Heart right ventricle (tissue), 16 donors: Measurements from ENCODE around the gene KRTAP5-7. TPM values are rescaled to one million over a fixed set of nuclear protein-coding genes. Genes with fewer than 3 reads are reported as not detected.

Source experiments
- ATAC-seq, 8 donors: fragments of 200-7000 bp; cut with Tn5 transposase; one replicate each; pipeline ENCODE4 v1.9.1; 2020; ENCODE audit warnings: mild to moderate bottlenecking in 8 of 8, moderate library complexity in 8 of 8, moderate number of reproducible peaks in 1 of 8
- DNase-seq, 2 donors: peaks; one replicate each; pipeline ENCODE4 v3.0.0-alpha.2; 2020
- H3K27ac ChIP-seq, 10 donors: fragments of 200-600 bp; sonication (generic) in 2 of 10; one replicate each; pipeline versions ENCODE4 v1.5.0 to v1.8.0; 2020 to 2022; ENCODE audit warnings: mild to moderate bottlenecking in 3 of 10
- H3K27me3 ChIP-seq, 7 donors: fragments of 200-600 bp; one replicate each; pipeline ENCODE4 v1.8.0; 2021 to 2022; ENCODE audit warnings: mild to moderate bottlenecking in 2 of 7
- H3K36me3 ChIP-seq, 9 donors: fragments of 200-600 bp; sonication (generic) in 1 of 9; one replicate each; pipeline versions ENCODE4 v1.5.0 to v1.8.0; 2020 to 2022; ENCODE audit warnings: mild to moderate bottlenecking in 2 of 9
- H3K4me1 ChIP-seq, 9 donors: fragments of 200-600 bp; sonication (generic) in 1 of 9; one replicate each; pipeline versions ENCODE4 v1.5.0 to v1.8.0; 2020 to 2022; ENCODE audit warnings: mild to moderate bottlenecking in 4 of 9
- H3K4me3 ChIP-seq, 10 donors: fragments of 200-600 bp; sonication (generic) in 2 of 10; one replicate each; pipeline versions ENCODE4 v1.5.0 to v1.8.0; 2020 to 2022; ENCODE audit warnings: mild to moderate bottlenecking in 7 of 10, moderate library complexity in 2 of 10
- H3K9me3 ChIP-seq, 11 donors: fragments of 200-600 bp in 10 of 11; sonication (generic) in 2 of 11; one replicate each; pipeline versions ENCODE4 v1.5.0 to v1.8.0; 2013 to 2022; ENCODE audit warnings: mild to moderate bottlenecking in 2 of 11, control low read depth in 1 of 11, moderate library complexity in 1 of 11
- WGBS, 2 donors: extraction: QIAGEN DNeasy Blood & Tissue Kit; methylation state at CpG; one replicate each; pipeline ENCODE4 v1.1.7; 2013; ENCODE audit warnings: inconsistent platforms in 1 of 2; 5-methylcytosine and 5-hydroxymethylcytosine counted together
- intact Hi-C, 10 donors: fragments of 100-400 bp; cut with DNase I; formaldehyde crosslinking; loops; one replicate each; pipeline versions ENCODE4 v1.11.1 to v1.14.2; 2022
- polyA plus RNA-seq, 2 donors: library from polyadenylated mRNA; stranded (reverse); fragments of 200-250 nt; gene quantifications; one replicate each; pipeline ENCODE4 v1.2.3, GENCODE V29; 2013
- total RNA-seq, 10 donors: library from RNA; stranded (reverse); fragmentation: NEBNext Ultra II Directional in 3 of 10; extraction: Animal tissue kit (Norgen Biotek cat#: 25700) in 3 of 10; gene quantifications; one replicate each; pipeline versions ENCODE4 v1.2.1 to v1.2.4, GENCODE V29; 2021 to 2023
- TF ChIP-seq, protein P1 (sequence below), 9 donors: fragments of 200-600 bp; sonication (generic) in 2 of 9; IDR thresholded peaks; one replicate each; pipeline versions ENCODE4 v1.5.0 to v1.8.0; 2021 to 2022; ENCODE audit warnings: antibody characterized with exemption in 9 of 9, mild to moderate bottlenecking in 5 of 9, moderate library complexity in 1 of 9
- donor health status: Arrhythmogenic right ventricular cardiomyopathy.
- donor health status: ischemic (EF 13 %, LVEDD 7.1; RV severe dilation, severe dysfunction).
- donor health status: healthy with polysubstance abuse.
- donor health status: DM: no; HTN: yes; CAD: no.
- donor health status: DM: no; HTN: no; CAD: no.
- donor health status: ischemic (EF 25% LVEDD 6.9; RV normal size, moderate dysfunction).
- donor health status: ischemic (EF 25% LVEDD 5.7; RV mildly dilated, moderate dysfunction).
- donor health status: healthy.
- donor health status: DM: yes; HTN: yes; CAD: no.
- donor health status: Ischemic cardiomyopathy.
- donor health status: ischemic (EF 35%, LVEDD 5.7; RV mildly dilated, moderate dysfunction).
- donor health status: nonischemic (EF 11% LVEDD 7.7; RV severe dilation, severe dysfunction).
- donor health status: DM: yes; HTN: yes; CAD: no.
- donor health status: PGD.
- donor health status: ischemic (EF 29% LVEDD 5.4; RV normal size, mild dysfunction).
- donor health status: nonischemic (EF 23%, LVEDD 6.1; RV moderate dilation, normal function).

The KRTAP5-7 gene
- total and polyA plus RNA-seq, 12 donors = 0.01 to 0.20 TPM; not detected in 10

DNA sequence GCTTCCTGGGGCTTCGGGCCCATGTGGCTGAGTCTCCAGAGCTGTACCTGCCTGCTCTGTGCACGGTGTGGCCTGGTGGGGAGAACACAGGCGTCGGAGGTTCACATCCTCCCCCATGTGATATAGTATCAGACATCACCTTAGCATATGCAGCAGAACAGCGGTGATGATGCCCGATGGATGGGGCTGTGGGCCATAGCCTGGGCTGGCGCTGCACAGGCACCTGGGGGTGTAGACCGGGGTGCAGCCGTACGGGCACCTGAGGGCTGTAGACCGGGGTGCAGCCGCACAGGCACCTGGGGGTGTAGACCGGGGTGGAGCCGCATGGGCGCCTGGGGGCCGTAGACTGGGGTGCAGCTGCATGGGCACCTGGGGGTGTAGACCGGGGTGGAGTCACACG is 44.9 kb upstream of the KRTAP5-7 start:
- Histone ChIP-seq H3K9me3 (no peaks in the 10 kb centered on the region), H3K36me3 (peaks cover 0 to 98% (median 56%) of the 10 kb centered on the region in 9 donors), H3K4me1 (peaks cover 0 to 5% (median 0%) of the 10 kb centered on the region in 9 donors), H3K27me3 (no peaks in the 10 kb centered on the region), H3K27ac (no peak overlapping the region), H3K4me3 (no peak overlapping the region)
- TF ChIP-seq, protein P1, sequence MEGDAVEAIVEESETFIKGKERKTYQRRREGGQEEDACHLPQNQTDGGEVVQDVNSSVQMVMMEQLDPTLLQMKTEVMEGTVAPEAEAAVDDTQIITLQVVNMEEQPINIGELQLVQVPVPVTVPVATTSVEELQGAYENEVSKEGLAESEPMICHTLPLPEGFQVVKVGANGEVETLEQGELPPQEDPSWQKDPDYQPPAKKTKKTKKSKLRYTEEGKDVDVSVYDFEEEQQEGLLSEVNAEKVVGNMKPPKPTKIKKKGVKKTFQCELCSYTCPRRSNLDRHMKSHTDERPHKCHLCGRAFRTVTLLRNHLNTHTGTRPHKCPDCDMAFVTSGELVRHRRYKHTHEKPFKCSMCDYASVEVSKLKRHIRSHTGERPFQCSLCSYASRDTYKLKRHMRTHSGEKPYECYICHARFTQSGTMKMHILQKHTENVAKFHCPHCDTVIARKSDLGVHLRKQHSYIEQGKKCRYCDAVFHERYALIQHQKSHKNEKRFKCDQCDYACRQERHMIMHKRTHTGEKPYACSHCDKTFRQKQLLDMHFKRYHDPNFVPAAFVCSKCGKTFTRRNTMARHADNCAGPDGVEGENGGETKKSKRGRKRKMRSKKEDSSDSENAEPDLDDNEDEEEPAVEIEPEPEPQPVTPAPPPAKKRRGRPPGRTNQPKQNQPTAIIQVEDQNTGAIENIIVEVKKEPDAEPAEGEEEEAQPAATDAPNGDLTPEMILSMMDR (IDR thresholded peaks at IDR 0.05) = no peak
- no peak for ATAC-seq
- DNase-seq = no peak
- intact Hi-C loops = no loop called here
- WGBS, 2 donors = 96 to 99% methylated on average over 18 of the region's 18 CpGs

GRCh38 chr11:71482746-71483364 is 44.2 kb upstream of the KRTAP5-7 start:
- WGBS, 2 donors = 97 to 100% methylated on average over 13 of the region's 13 CpGs
- Histone ChIP-seq H3K9me3 (no peaks in the 10 kb centered on the region), H3K4me1 (peaks cover 0 to 5% (median 0%) of the 10 kb centered on the region in 9 donors), H3K27ac (no peak overlapping the region), H3K36me3 (peaks cover 0 to 93% (median 56%) of the 10 kb centered on the region in 9 donors), H3K4me3 (no peak overlapping the region), H3K27me3 (no peaks in the 10 kb centered on the region)
- intact Hi-C loops = no loop called here
- ATAC-seq = no peak
- DNase-seq = no peak
- TF ChIP-seq, protein P1 (IDR thresholded peaks at IDR 0.05) = no peak

DNA sequence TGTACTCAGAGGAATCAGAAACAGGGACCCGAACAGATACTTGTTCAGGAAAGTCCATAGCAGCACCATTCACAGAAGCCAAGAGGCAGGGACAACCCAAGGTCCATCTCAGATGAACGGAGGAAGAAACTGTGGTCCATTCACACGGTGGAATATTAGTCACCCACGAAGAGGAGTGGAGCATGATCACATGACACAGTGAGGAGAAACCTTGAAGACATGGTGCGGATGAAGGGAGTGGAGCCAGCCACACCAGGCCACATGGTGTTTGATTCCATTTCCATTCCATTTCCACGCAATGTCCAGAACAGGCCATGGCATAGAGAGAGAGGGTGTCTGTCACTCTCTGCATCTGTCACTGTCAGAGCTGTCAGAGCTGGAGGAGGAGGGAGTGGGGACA is 43.4 kb upstream of the KRTAP5-7 start:
- WGBS, 2 donors = 98 to 100% methylated on average over 6 of the region's 6 CpGs
- Histone ChIP-seq H3K27me3 (no peaks in the 10 kb centered on the region), H3K9me3 (no peaks in the 10 kb centered on the region), H3K4me3 (no peak overlapping the region), H3K4me1 (peaks cover 0 to 10% (median 0%) of the 10 kb centered on the region in 9 donors), H3K36me3 (peaks cover 0 to 84% (median 50%) of the 10 kb centered on the region in 9 donors), H3K27ac (no peak overlapping the region)
- intact Hi-C loops = no loop called here
- no peak for ATAC-seq
- no peak for DNase-seq
- TF ChIP-seq, protein P1 (IDR thresholded peaks at IDR 0.05) = no peak

DNA sequence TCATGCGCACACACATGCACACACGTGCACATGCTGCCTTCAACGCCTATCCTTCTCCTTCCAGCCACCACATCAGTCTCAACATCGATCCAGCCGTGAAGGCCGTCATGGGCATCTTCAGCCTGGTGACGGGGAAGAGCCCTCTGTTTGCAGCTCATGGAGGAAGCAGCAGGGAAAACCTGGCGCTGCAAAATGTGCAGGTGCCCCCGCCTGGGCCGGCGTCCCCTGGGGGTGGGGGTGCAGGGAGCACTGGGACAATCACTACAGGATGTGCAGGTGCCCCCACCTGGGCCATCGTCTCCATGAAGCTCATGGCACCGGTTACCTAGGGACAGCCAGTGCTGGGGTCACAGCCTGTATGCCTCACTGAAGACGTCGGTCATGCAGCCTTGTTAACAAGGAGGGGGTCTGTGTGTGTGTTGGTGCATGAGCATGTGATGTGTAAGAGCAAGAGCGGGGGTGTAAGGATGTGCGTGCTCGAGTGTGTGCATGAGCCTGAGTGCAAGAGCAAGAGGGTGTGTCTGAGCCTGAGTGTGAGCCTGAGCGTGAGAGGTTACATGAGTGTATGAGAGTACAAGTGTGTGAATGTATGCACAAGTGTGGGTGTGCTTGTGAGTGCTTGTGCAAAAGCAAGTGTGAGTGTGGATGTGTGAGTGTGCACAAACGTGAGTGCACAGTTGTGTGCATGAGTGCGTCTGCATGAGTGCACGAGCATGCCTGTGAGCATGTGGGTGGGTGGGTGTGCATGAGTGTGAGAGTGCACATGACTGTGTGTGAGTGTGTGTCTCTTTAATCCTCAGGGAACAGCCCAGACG is 42.6 kb upstream of the KRTAP5-7 start:
- H3K9me3 ChIP-seq = no peaks in the 10 kb centered on the region
- TF ChIP-seq, protein P1 (IDR thresholded peaks at IDR 0.05) = no peak
- H3K27me3 ChIP-seq = no peaks in the 10 kb centered on the region
- peaks cover 0 to 14% (median 0%) of the 10 kb centered on the region in 9 donors for H3K4me1 ChIP-seq
- 92 to 95% methylated on average over 23 of the region's 23 CpGs for WGBS, 2 donors
- ATAC-seq (no peak), DNase-seq (no peak)
- H3K27ac ChIP-seq = no peak overlapping the region
- H3K36me3 ChIP-seq = peaks cover 0 to 83% (median 43%) of the 10 kb centered on the region in 9 donors
- H3K4me3 ChIP-seq = no peak overlapping the region
- intact Hi-C loops = no loop called here
